ENCODE results near the gene TRPT1. TPM values are rescaled to one million over a fixed set of nuclear protein-coding genes. Genes with fewer than 3 reads are reported as not detected.

The TRPT1 gene
- total RNA-seq, 1 experiment from 2014 or later: 66.1 TPM

DNA sequence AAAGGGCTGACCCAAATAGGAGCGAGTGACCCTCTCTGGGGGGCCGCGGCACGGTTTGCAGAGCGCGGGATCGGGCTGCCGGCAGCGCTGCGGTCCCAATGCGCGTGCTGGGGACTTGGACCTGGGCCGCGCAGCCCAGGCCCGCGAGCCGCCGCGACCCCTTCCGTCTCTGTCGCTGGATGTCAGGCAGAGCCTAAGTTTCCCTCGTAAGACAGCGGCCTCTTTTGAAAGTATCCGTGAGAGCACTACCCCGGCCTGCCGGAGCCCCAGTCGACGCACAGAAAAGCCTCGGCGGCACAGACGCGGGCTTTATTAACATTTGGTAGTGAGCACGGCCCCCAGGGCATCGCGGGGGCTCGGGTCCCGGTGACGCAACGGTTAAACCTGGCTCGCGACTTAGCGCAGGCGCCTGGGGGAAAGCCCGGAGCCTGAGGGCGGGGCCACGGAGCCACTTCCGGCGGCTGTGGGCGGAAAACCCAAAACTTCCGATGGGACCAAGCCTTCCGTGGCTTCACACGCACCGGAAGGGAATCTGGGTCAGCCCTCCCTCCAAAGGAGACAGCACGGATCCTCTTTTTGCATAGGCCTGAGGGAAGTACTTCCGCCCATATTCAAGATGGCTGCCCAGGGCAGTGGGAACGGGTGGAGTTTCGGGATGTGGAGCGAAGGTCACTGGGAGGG is 43.7 kb upstream of the TRPT1 start:
- POLR2A ChIA-PET: interaction anchor here (0.6 to 1.0 kb wide), 5 partner anchors 17 to 274 kb away, joined by 3 to 6 read pairs (median 3); partner anchors contain the start of gene PRDX5
- Histone ChIP-seq H3K4me1 (ENCODE audit: control insufficient read depth, insufficient read depth, low read length) (peaks cover 13% of the 10 kb centered on the region), H3K4me3 (ENCODE audit: low read depth in 2 of 2, low read length in 2 of 2) (peak overlapping the region; percentile 69 to 91), H3K36me3 (ENCODE audit: control insufficient read depth, insufficient read depth, low read length) (no peaks in the 10 kb centered on the region; the same call in 1 of the 2 replicates), H3K27ac (ENCODE audit: low read length) (peak overlapping the region; percentile 98), H3K9me3 (ENCODE audit: control insufficient read depth, insufficient read depth, low read depth, low read length) (no peaks in the 10 kb centered on the region), H3K27me3 (ENCODE audit: control insufficient read depth, insufficient read depth, low read length) (no peaks in the 10 kb centered on the region)
- CTCF ChIA-PET: interaction anchor here (0.9 to 1.0 kb wide), 2 partner anchors 19 to 31 kb away, joined by 3 to 4 read pairs; partner anchors contain the start of gene PLCB3
- DNase-seq (ENCODE audit: low read depth, low spot score): peak; percentile 98
- peak; percentile 91 for ATAC-seq
- BruUV-seq (replicated peaks): no TSS peak
- TF ChIP-seq SIN3A (IDR thresholded peaks at IDR 0.05; ENCODE audit: borderline replicate concordance, insufficient read depth, low read depth, low read length): peak; percentile 89; the same call in 1 of the 2 replicates
- TF ChIP-seq POLR2AphosphoS5 (IDR thresholded peaks at IDR 0.05; ENCODE audit: low read depth, low read length): peak; percentile 94
- TF ChIP-seq, protein P1, sequence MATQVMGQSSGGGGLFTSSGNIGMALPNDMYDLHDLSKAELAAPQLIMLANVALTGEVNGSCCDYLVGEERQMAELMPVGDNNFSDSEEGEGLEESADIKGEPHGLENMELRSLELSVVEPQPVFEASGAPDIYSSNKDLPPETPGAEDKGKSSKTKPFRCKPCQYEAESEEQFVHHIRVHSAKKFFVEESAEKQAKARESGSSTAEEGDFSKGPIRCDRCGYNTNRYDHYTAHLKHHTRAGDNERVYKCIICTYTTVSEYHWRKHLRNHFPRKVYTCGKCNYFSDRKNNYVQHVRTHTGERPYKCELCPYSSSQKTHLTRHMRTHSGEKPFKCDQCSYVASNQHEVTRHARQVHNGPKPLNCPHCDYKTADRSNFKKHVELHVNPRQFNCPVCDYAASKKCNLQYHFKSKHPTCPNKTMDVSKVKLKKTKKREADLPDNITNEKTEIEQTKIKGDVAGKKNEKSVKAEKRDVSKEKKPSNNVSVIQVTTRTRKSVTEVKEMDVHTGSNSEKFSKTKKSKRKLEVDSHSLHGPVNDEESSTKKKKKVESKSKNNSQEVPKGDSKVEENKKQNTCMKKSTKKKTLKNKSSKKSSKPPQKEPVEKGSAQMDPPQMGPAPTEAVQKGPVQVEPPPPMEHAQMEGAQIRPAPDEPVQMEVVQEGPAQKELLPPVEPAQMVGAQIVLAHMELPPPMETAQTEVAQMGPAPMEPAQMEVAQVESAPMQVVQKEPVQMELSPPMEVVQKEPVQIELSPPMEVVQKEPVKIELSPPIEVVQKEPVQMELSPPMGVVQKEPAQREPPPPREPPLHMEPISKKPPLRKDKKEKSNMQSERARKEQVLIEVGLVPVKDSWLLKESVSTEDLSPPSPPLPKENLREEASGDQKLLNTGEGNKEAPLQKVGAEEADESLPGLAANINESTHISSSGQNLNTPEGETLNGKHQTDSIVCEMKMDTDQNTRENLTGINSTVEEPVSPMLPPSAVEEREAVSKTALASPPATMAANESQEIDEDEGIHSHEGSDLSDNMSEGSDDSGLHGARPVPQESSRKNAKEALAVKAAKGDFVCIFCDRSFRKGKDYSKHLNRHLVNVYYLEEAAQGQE (IDR thresholded peaks at IDR 0.05; ENCODE audit: insufficient read depth in 1 of 2, low read depth in 2 of 2, low read length in 1 of 2): no peak
- TF ChIP-seq TCF7L2 (IDR thresholded peaks at IDR 0.05; ENCODE audit: low read depth, low read length): peak; percentile 69
- TF ChIP-seq, protein P2, sequence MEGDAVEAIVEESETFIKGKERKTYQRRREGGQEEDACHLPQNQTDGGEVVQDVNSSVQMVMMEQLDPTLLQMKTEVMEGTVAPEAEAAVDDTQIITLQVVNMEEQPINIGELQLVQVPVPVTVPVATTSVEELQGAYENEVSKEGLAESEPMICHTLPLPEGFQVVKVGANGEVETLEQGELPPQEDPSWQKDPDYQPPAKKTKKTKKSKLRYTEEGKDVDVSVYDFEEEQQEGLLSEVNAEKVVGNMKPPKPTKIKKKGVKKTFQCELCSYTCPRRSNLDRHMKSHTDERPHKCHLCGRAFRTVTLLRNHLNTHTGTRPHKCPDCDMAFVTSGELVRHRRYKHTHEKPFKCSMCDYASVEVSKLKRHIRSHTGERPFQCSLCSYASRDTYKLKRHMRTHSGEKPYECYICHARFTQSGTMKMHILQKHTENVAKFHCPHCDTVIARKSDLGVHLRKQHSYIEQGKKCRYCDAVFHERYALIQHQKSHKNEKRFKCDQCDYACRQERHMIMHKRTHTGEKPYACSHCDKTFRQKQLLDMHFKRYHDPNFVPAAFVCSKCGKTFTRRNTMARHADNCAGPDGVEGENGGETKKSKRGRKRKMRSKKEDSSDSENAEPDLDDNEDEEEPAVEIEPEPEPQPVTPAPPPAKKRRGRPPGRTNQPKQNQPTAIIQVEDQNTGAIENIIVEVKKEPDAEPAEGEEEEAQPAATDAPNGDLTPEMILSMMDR (IDR thresholded peaks at IDR 0.05): no peak
- intact Hi-C loops (cut with micrococcal nuclease; ENCODE audit: unreplicated experiment): no loop called here
- in situ Hi-C loops (cut with HindIII; ENCODE audit: low pct_unique_long_range_greater_than_20kb, low sequenced_read_pairs): no loop called here

DNA sequence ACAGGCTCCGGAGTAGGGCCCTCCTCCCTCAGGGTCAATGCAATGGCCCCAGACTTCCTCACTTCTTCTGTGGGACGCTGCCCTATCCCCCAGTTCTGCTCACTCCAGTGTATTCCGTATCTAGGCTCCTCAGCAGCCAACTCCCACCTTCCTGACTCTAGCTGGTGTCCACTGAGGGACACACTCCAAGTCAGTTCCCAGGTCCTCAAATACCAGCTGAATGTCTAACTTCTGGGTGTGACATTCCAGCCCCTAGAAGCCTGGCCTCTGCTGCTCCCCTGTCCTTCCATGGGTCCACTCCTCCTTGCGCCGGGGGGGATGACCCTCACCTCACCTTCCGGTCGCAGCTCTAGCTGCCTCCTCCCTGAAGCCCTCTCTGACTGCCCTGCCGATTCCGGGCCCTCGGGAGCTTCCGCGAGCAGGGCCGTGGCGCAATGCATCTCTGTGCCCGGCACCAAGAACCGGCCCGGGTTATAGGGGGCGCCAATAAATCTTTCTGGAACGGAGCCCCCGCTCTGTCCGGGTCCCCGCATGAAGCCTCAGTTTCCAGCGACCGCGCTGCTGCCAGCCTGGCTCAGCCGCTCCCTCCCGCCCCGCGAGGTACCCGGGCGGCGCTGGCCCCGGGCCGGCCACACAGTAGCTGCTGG is 43.0 kb upstream of the TRPT1 start:
- POLR2A ChIA-PET: interaction anchor here (0.5 to 0.7 kb wide), 2 partner anchors 64 to 567 kb away, joined by 3 to 6 read pairs; no protein-coding TSS in a partner anchor
- no peaks in the 10 kb centered on the region for H3K9me3 ChIP-seq (ENCODE audit: control insufficient read depth, insufficient read depth, low read depth, low read length)
- TF ChIP-seq, protein P1 (IDR thresholded peaks at IDR 0.05; ENCODE audit: insufficient read depth in 1 of 2, low read depth in 2 of 2, low read length in 1 of 2): no peak
- no peak for TF ChIP-seq TCF7L2 (IDR thresholded peaks at IDR 0.05; ENCODE audit: low read depth, low read length)
- TF ChIP-seq SIN3A (IDR thresholded peaks at IDR 0.05; ENCODE audit: borderline replicate concordance, insufficient read depth, low read depth, low read length): no peak
- no peak for TF ChIP-seq POLR2AphosphoS5 (IDR thresholded peaks at IDR 0.05; ENCODE audit: low read depth, low read length)
- TF ChIP-seq, protein P2 (IDR thresholded peaks at IDR 0.05): no peak
- H3K27ac ChIP-seq (ENCODE audit: low read length): peak overlapping the region; percentile 98
- H3K4me3 ChIP-seq (ENCODE audit: low read depth in 2 of 2, low read length in 2 of 2): peak overlapping the region; percentile 67 to 69
- BruUV-seq (replicated peaks): no TSS peak
- no peaks in the 10 kb centered on the region; the same call in 1 of the 2 replicates for H3K36me3 ChIP-seq (ENCODE audit: control insufficient read depth, insufficient read depth, low read length)
- CTCF ChIA-PET: interaction anchor here (0.9 to 1.0 kb wide), 2 partner anchors 18 to 32 kb away, joined by 3 to 4 read pairs; partner anchors contain the start of gene PLCB3
- intact Hi-C loops (cut with micrococcal nuclease; ENCODE audit: unreplicated experiment): no loop called here
- DNase-seq (ENCODE audit: low read depth, low spot score) (no peak), ATAC-seq (peak; percentile 20)
- no peaks in the 10 kb centered on the region for H3K27me3 ChIP-seq (ENCODE audit: control insufficient read depth, insufficient read depth, low read length)
- in situ Hi-C loops (cut with HindIII; ENCODE audit: low pct_unique_long_range_greater_than_20kb, low sequenced_read_pairs): no loop called here
- peaks cover 13% of the 10 kb centered on the region for H3K4me1 ChIP-seq (ENCODE audit: control insufficient read depth, insufficient read depth, low read length)

Measured in Panc1 (cell line).